Lower lobe of right lung (tissue), 2 donors: ENCODE measurements around the gene SYT7. TPM values are rescaled to one million over a fixed set of nuclear protein-coding genes. Genes with fewer than 3 reads are reported as not detected.

Experiments
- ATAC-seq, 2 donors: fragments of 200-7000 bp; cut with Tn5 transposase; one replicate each; pipeline ENCODE4 v1.9.1; 2020 to 2022; ENCODE audit warnings: mild to moderate bottlenecking in 2 of 2, moderate library complexity in 2 of 2
- DNase-seq: peaks from one replicate; pipeline ENCODE4 v3.0.0-alpha.2; 2020
- H3K27ac ChIP-seq: fragments of 200-600 bp; one replicate; pipeline ENCODE4 v1.8.0; 2022
- H3K27me3 ChIP-seq: fragments of 200-600 bp; one replicate; pipeline ENCODE4 v1.8.0; 2022; ENCODE audit warnings: low read depth
- H3K36me3 ChIP-seq: fragments of 200-600 bp; one replicate; pipeline ENCODE4 v1.8.0; 2022; ENCODE audit warnings: mild to moderate bottlenecking
- H3K4me1 ChIP-seq: fragments of 200-600 bp; one replicate; pipeline ENCODE4 v1.8.0; 2022
- H3K4me3 ChIP-seq: fragments of 200-600 bp; one replicate; pipeline ENCODE4 v1.8.0; 2022; ENCODE audit warnings: mild to moderate bottlenecking
- H3K9me3 ChIP-seq: fragments of 200-600 bp; one replicate; pipeline ENCODE4 v1.8.0; 2022
- CTCF ChIP-seq: fragments of 200-600 bp; IDR thresholded peaks from one replicate; pipeline ENCODE4 v1.8.0; 2022; ENCODE audit warnings: antibody characterized with exemption, mild to moderate bottlenecking
- intact Hi-C: fragments of 100-400 bp; cut with DNase I; formaldehyde crosslinking; loops from one replicate; pipeline ENCODE4 v1.11.0; 2022
- long read RNA-seq: library from polyadenylated mRNA; unstranded; transcript quantifications from one replicate; pipeline ENCODE4 v2.0.0, GENCODE V29; 2021
- total RNA-seq: library from RNA; stranded (reverse); fragmentation: NEBNext Ultra II Directional; extraction: Animal tissue kit (Norgen Biotek cat#: 25700); gene quantifications from one replicate; pipeline ENCODE4 v1.2.1, GENCODE V29; 2021
- donor health status: DM: no; HTN: yes; CAD: no; lungs with severe emphysema.

The SYT7 gene
- 3.8 TPM for total RNA-seq
- long read RNA-seq, partial matches to known transcripts = 2 of 7 reads
- long read RNA-seq, other reads (novel, unspliced or antisense) = 5 of 7 reads

GRCh38 chr11:61581030-61581928 lies at the start of gene SYT7:
Gene SYT7 (minus strand): TSS chr11:61581076. CDS start chr11:61580820, 256 bp downstream.
- DNase-seq (peak; percentile 95), ATAC-seq (peak; percentile 91 to 95)
- H3K36me3 ChIP-seq = no peaks in the 10 kb centered on the region
- peaks cover 11% of the 10 kb centered on the region for H3K4me1 ChIP-seq
- H3K9me3 ChIP-seq = no peaks in the 10 kb centered on the region
- intact Hi-C loops = no loop called here
- peaks cover 18% of the 10 kb centered on the region for H3K27me3 ChIP-seq
- peak within 1 kb of the TSS; percentile 57 for H3K4me3 ChIP-seq
- no peak for TF ChIP-seq CTCF
- H3K27ac ChIP-seq = peak within 1 kb of the TSS; percentile 74

- DNase-seq (no peak), ATAC-seq (no peak)
- Histone ChIP-seq H3K36me3 (no peaks in the 10 kb centered on the region), H3K9me3 (no peaks in the 10 kb centered on the region), H3K27me3 (no peaks in the 10 kb centered on the region), H3K4me1 (peaks cover 15% of the 10 kb centered on the region), H3K4me3 (no peak overlapping the region), H3K27ac (no peak overlapping the region)
- intact Hi-C loops = no loop called here
- TF ChIP-seq CTCF = no peak
Measured at GRCh38 chr11:61630089-61630488, 49.2 kb upstream of the SYT7 start.

- ATAC-seq = no peak
- peaks cover 15% of the 10 kb centered on the region for H3K4me1 ChIP-seq
- intact Hi-C loops = no loop called here
- H3K4me3 ChIP-seq = no peak overlapping the region
- H3K36me3 ChIP-seq = no peaks in the 10 kb centered on the region
- H3K27me3 ChIP-seq = no peaks in the 10 kb centered on the region
- DNase-seq = no peak
- H3K27ac ChIP-seq = no peak overlapping the region
- no peak for TF ChIP-seq CTCF
- no peaks in the 10 kb centered on the region for H3K9me3 ChIP-seq
Measured at GRCh38 chr11:61629082-61629833, 48.4 kb upstream of the SYT7 start.

GRCh38 chr11:61628662-61628970 lies 47.7 kb upstream of the SYT7 start:
- no peaks in the 10 kb centered on the region for H3K27me3 ChIP-seq
- H3K27ac ChIP-seq = no peak overlapping the region
- intact Hi-C loops = no loop called here
- no peak for DNase-seq
- peaks cover 15% of the 10 kb centered on the region for H3K4me1 ChIP-seq
- H3K4me3 ChIP-seq = no peak overlapping the region
- TF ChIP-seq CTCF = no peak
- no peaks in the 10 kb centered on the region for H3K36me3 ChIP-seq
- H3K9me3 ChIP-seq = no peaks in the 10 kb centered on the region
- no peak for ATAC-seq

GRCh38 chr11:61627850-61628661 lies 47.2 kb upstream of the SYT7 start:
- ATAC-seq = peak; percentile 82 to 83
- no peak overlapping the region for H3K4me3 ChIP-seq
- H3K27ac ChIP-seq = no peak overlapping the region
- H3K4me1 ChIP-seq = peaks cover 15% of the 10 kb centered on the region
- DNase-seq = peak; percentile 64
- intact Hi-C loops = no loop called here
- TF ChIP-seq CTCF = peak; percentile 83
- no peaks in the 10 kb centered on the region for H3K36me3 ChIP-seq
- no peaks in the 10 kb centered on the region for H3K9me3 ChIP-seq
- H3K27me3 ChIP-seq = no peaks in the 10 kb centered on the region
